Measurements from ENCODE around the gene PDE6C. TPM values are rescaled to one million over a fixed set of nuclear protein-coding genes. Genes with fewer than 3 reads are reported as not detected.

PDE6C gene
- total and polyA plus RNA-seq, 9 donors: 0.02 TPM; not detected in 8

DNA sequence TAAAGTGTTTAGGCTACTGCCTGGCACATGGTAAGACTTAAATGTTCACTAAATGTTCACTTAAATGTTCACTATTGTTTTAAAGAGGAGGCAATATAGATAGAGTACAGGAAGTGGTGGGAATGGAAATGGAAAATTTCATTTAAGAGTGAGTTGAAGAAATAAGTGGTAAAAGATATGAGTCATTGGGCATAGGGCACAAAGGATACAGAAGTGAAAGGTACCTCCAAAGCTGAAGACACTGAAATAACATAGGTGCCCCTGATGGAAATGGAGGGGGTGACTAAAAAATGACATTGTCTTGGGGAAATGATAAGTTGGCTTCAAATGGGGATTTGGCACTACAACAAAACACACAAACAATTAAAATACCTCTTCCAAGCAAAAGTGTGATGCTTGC lies 95.3 kb downstream of the PDE6C start:
- H3K4me1 ChIP-seq (ENCODE audit: insufficient read depth): no peaks in the 10 kb centered on the region
- no peaks in the 10 kb centered on the region for H3K9me3 ChIP-seq
- no peak overlapping the region for H3K27ac ChIP-seq
- DNase-seq: no peak
- intact Hi-C loops (cut with DNase I): no loop called here
- no peaks in the 10 kb centered on the region for H3K36me3 ChIP-seq
- H3K27me3 ChIP-seq: no peaks in the 10 kb centered on the region
- no peak overlapping the region for H3K4me3 ChIP-seq
- TF ChIP-seq, protein P1, sequence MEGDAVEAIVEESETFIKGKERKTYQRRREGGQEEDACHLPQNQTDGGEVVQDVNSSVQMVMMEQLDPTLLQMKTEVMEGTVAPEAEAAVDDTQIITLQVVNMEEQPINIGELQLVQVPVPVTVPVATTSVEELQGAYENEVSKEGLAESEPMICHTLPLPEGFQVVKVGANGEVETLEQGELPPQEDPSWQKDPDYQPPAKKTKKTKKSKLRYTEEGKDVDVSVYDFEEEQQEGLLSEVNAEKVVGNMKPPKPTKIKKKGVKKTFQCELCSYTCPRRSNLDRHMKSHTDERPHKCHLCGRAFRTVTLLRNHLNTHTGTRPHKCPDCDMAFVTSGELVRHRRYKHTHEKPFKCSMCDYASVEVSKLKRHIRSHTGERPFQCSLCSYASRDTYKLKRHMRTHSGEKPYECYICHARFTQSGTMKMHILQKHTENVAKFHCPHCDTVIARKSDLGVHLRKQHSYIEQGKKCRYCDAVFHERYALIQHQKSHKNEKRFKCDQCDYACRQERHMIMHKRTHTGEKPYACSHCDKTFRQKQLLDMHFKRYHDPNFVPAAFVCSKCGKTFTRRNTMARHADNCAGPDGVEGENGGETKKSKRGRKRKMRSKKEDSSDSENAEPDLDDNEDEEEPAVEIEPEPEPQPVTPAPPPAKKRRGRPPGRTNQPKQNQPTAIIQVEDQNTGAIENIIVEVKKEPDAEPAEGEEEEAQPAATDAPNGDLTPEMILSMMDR (IDR thresholded peaks at IDR 0.05): no peak
- no peak for TF ChIP-seq POLR2A (IDR thresholded peaks at IDR 0.05)
- TF ChIP-seq EP300 (IDR thresholded peaks at IDR 0.05): no peak

DNA sequence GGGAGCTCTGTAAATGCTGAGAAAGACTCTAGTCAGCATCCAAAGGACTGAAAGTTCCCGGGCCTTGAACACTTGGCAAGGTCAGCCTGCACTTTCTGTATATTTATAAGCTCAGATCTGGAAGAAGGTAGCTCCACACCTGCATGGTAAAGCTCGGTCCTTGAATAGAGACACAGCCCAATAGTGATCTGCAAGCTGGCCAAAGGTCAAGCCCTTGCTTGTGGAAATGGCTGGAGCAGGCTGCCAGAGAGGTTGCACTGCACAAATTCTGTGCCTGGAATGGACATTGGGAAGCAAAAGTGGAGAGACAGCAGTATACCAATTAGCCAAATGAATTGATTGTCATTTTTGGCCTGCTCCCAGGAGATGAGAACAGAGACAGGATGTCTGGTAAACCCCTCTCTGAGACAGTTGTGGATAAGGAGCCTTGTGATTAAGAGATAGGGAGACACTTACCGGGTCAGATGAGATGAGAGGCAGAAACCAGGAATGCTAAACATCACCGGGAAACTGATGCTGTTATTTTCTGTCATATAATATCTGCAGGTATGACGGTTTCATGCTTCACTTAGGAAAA lies 98.1 kb downstream of the PDE6C start:
- no peaks in the 10 kb centered on the region for H3K27me3 ChIP-seq
- no peaks in the 10 kb centered on the region for H3K9me3 ChIP-seq
- H3K4me1 ChIP-seq (ENCODE audit: insufficient read depth): no peaks in the 10 kb centered on the region
- TF ChIP-seq, protein P1 (IDR thresholded peaks at IDR 0.05): no peak
- no peak for TF ChIP-seq POLR2A (IDR thresholded peaks at IDR 0.05)
- no peak for TF ChIP-seq EP300 (IDR thresholded peaks at IDR 0.05)
- WGBS, 3 donors: 52 to 65% (median 61%) methylated on average over 5 of the region's 5 CpGs
- H3K27ac ChIP-seq: no peak overlapping the region
- intact Hi-C loops (cut with DNase I): no loop called here
- no peak for DNase-seq
- no peak overlapping the region for H3K4me3 ChIP-seq
- no peaks in the 10 kb centered on the region for H3K36me3 ChIP-seq

DNA sequence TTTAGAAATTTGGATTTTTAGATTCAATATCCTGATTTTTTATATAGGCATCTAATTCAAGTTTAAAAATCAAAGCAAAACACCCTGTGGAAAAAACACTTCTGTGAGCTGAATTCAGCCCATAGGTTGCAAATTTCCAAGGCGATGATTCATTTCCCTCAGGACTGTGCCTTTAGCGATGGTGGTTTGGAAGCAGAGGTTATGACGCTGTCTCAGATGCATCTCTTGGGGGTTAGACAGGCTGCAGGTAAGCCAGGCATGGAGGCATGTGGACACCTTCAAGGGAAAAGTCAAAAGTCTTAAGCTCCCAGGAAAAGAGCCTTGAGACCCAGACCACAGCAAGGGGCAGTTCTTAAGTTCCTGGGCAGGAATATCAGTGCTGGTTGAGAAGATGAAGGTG lies 99.6 kb downstream of the PDE6C start:
- Histone ChIP-seq H3K4me3 (no peak overlapping the region), H3K36me3 (no peaks in the 10 kb centered on the region), H3K27me3 (no peaks in the 10 kb centered on the region), H3K4me1 (ENCODE audit: insufficient read depth) (no peaks in the 10 kb centered on the region), H3K27ac (no peak overlapping the region), H3K9me3 (no peaks in the 10 kb centered on the region)
- intact Hi-C loops (cut with DNase I): no loop called here
- no peak for TF ChIP-seq POLR2A (IDR thresholded peaks at IDR 0.05)
- TF ChIP-seq, protein P1 (IDR thresholded peaks at IDR 0.05): no peak
- no peak for TF ChIP-seq EP300 (IDR thresholded peaks at IDR 0.05)
- 60 to 88% (median 63%) methylated on average over 3 of the region's 3 CpGs for WGBS, 3 donors
- DNase-seq: no peak

DNA sequence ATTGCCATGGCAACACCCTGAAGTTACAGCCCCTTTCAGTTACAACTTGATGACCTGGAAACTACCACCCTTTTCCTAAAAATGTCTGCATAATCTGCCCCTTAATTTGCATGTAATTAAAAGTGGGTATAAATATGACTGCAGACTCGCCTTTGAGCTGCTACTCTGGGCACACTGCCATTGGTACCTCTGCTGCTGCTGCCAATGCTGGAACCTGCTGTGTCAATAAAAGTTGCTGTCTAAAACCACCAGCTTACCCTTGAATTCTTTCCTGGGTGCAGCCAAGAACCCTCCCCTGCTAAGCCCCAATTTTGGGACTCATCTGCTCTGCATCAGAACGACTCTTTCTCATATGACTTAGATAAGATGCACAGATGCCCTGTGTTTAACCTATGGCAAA lies 100.3 kb downstream of the PDE6C start:
- H3K27me3 ChIP-seq: no peaks in the 10 kb centered on the region
- 52 to 83% (median 76%) methylated on average over 2 of the region's 2 CpGs for WGBS, 3 donors
- intact Hi-C loops (cut with DNase I): no loop called here
- no peaks in the 10 kb centered on the region for H3K9me3 ChIP-seq
- H3K4me1 ChIP-seq (ENCODE audit: insufficient read depth): no peaks in the 10 kb centered on the region
- no peak overlapping the region for H3K27ac ChIP-seq
- DNase-seq: no peak
- H3K4me3 ChIP-seq: no peak overlapping the region
- TF ChIP-seq EP300 (IDR thresholded peaks at IDR 0.05): no peak
- TF ChIP-seq POLR2A (IDR thresholded peaks at IDR 0.05): no peak
- TF ChIP-seq, protein P1 (IDR thresholded peaks at IDR 0.05): no peak
- no peaks in the 10 kb centered on the region for H3K36me3 ChIP-seq
